ENCODE results near the gene MRTFA. TPM values are rescaled to one million over a fixed set of nuclear protein-coding genes. Genes with fewer than 3 reads are reported as not detected.

Gene MRTFA
- total and polyA plus RNA-seq, 12 donors, result 12.3 to 141 (median 41.6) TPM

- intact Hi-C loops (cut with DNase I), result no loop called here
- 88 to 97% (median 93%) methylated on average over 1 of the region's 1 CpG for WGBS, 4 donors
Measured at GRCh38 chr22:40624770-40625169, 11.7 kb downstream of the MRTFA start.

GRCh38 chr22:40621309-40622151, 15.0 kb downstream of the MRTFA start:
- TF ChIP-seq POLR2A (IDR thresholded peaks at IDR 0.05) (no peak), CTCF (IDR thresholded peaks at IDR 0.05) (no peak)
- DNase-seq, result no peak
- H3K4me3 ChIP-seq, result no peak overlapping the region
- H3K9me3 ChIP-seq (replicated peaks in 1 of 3), result peaks cover 0 to 6% (median 0%) of the 10 kb centered on the region in 3 donors
- no peaks in the 10 kb centered on the region for H3K27me3 ChIP-seq
- WGBS, 4 donors, result 80 to 84% (median 83%) methylated on average over 9 of the region's 9 CpGs
- peaks cover 3 to 11% of the 10 kb centered on the region in 2 donors for H3K4me1 ChIP-seq (replicated peaks in 1 of 2)
- intact Hi-C loops (cut with DNase I), result no loop called here
- H3K27ac ChIP-seq, result peak overlapping the region in 1 of 5 donors; percentile 31
- no peaks in the 10 kb centered on the region for H3K36me3 ChIP-seq (replicated peaks in 1 of 2)

More at GRCh38 chr22:40624770-40625169, 11.7 kb downstream of the MRTFA start:
- DNase-seq, result no peak
- H3K36me3 ChIP-seq (replicated peaks in 1 of 2), result no peaks in the 10 kb centered on the region
- H3K4me3 ChIP-seq, result no peak overlapping the region
- H3K9me3 ChIP-seq (replicated peaks in 1 of 3), result peaks cover 0 to 6% (median 0%) of the 10 kb centered on the region in 3 donors
- H3K27me3 ChIP-seq, result no peaks in the 10 kb centered on the region
- TF ChIP-seq POLR2A (IDR thresholded peaks at IDR 0.05) (no peak), CTCF (IDR thresholded peaks at IDR 0.05) (no peak)
- H3K4me1 ChIP-seq (replicated peaks in 1 of 2), result peaks cover 0 to 30% of the 10 kb centered on the region in 2 donors
- no peak overlapping the region for H3K27ac ChIP-seq

- no peak overlapping the region for H3K4me3 ChIP-seq
- no peak for TF ChIP-seq POLR2A (IDR thresholded peaks at IDR 0.05)
- TF ChIP-seq CTCF (IDR thresholded peaks at IDR 0.05), result no peak
- WGBS, 4 donors, result 70 to 92% (median 86%) methylated on average over 1 of the region's 1 CpG
- H3K9me3 ChIP-seq (replicated peaks in 1 of 3), result peaks cover 0 to 6% (median 0%) of the 10 kb centered on the region in 3 donors
- intact Hi-C loops (cut with DNase I), result no loop called here
- H3K4me1 ChIP-seq (replicated peaks in 1 of 2), result peaks cover 3 to 11% of the 10 kb centered on the region in 2 donors
- H3K36me3 ChIP-seq (replicated peaks in 1 of 2), result no peaks in the 10 kb centered on the region
- no peaks in the 10 kb centered on the region for H3K27me3 ChIP-seq
- no peak for DNase-seq
- no peak overlapping the region for H3K27ac ChIP-seq
Measured at GRCh38 chr22:40620464-40621046, 16.0 kb downstream of the MRTFA start.

- H3K36me3 ChIP-seq (replicated peaks in 1 of 2), result no peaks in the 10 kb centered on the region
- no peak for DNase-seq
- peaks cover 3 to 7% of the 10 kb centered on the region in 2 donors for H3K4me1 ChIP-seq (replicated peaks in 1 of 2)
- TF ChIP-seq POLR2A (IDR thresholded peaks at IDR 0.05) (no peak), CTCF (IDR thresholded peaks at IDR 0.05) (no peak)
- no peak overlapping the region for H3K4me3 ChIP-seq
- intact Hi-C loops (cut with DNase I), result no loop called here
- H3K9me3 ChIP-seq (replicated peaks in 1 of 3), result peaks cover 0 to 6% (median 0%) of the 10 kb centered on the region in 3 donors
- no peaks in the 10 kb centered on the region for H3K27me3 ChIP-seq
- H3K27ac ChIP-seq, result no peak overlapping the region
- WGBS, 4 donors, result 72 to 78% (median 74%) methylated on average over 5 of the region's 5 CpGs
Measured at GRCh38 chr22:40618400-40618799, 18.1 kb downstream of the MRTFA start.

Measured in adrenal gland (tissue), 12 donors.